OCI-LY1 (cell line): ENCODE results near the gene RGS14.

ENCODE experiments used
- EZH2 ChIP-seq: fragments of 200-600 bp; sonication (generic), shearing (Covaris generic); IDR thresholded peaks from 2 replicates; pipeline ENCODE4 v1.8.0; 2017; ENCODE audit warnings: borderline replicate concordance, mixed run types, mild to moderate bottlenecking, antibody characterized with exemption, low read length, moderate library complexity, mixed read lengths
- TF ChIP-seq, protein P1 (sequence below): fragments of 200-600 bp; sonication (generic), shearing (Covaris generic); IDR thresholded peaks from 2 replicates; pipeline ENCODE4 v1.5.1; 2017; ENCODE audit warnings: mild to moderate bottlenecking, antibody characterized with exemption, low read length, moderate library complexity, mixed read lengths

DNA sequence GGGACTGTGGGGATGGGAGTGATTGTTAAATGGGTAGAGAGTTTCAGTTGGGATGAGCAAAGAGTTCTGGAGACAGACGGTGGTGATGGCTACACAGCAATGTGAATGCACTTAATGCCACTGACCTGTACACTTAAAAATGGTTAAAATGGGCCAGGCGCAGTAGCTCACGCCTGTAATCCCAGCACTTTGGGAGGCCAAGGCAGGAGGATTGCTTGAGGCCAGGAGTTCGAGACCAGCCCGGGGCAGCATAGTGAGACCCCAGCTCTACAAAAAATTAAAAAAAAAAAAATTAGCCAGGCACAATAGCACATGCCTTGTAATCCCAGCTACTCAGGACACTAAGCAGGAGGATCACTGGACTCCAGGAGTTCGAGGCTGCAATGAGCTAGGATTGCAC, 13.9 kb upstream of the RGS14 start:
- TF ChIP-seq, protein P1, sequence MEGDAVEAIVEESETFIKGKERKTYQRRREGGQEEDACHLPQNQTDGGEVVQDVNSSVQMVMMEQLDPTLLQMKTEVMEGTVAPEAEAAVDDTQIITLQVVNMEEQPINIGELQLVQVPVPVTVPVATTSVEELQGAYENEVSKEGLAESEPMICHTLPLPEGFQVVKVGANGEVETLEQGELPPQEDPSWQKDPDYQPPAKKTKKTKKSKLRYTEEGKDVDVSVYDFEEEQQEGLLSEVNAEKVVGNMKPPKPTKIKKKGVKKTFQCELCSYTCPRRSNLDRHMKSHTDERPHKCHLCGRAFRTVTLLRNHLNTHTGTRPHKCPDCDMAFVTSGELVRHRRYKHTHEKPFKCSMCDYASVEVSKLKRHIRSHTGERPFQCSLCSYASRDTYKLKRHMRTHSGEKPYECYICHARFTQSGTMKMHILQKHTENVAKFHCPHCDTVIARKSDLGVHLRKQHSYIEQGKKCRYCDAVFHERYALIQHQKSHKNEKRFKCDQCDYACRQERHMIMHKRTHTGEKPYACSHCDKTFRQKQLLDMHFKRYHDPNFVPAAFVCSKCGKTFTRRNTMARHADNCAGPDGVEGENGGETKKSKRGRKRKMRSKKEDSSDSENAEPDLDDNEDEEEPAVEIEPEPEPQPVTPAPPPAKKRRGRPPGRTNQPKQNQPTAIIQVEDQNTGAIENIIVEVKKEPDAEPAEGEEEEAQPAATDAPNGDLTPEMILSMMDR: no peak
- no peak for TF ChIP-seq EZH2
